Ishikawa (cell line): Measurements from ENCODE around the gene DNASE1L3.

Source experiments
- CEBPB ChIP-seq: IDR thresholded peaks from 2 replicates; pipeline ENCODE4 v1.6.1; 2012
- CREB1 ChIP-seq: IDR thresholded peaks from 2 replicates; pipeline ENCODE4 v1.6.1; 2012; ENCODE audit warnings: low read depth
- EGR1 ChIP-seq: IDR thresholded peaks from 2 replicates; pipeline ENCODE4 v1.6.1; 2012
- EP300 ChIP-seq: IDR thresholded peaks from 2 replicates; pipeline ENCODE4 v1.6.1; 2012; ENCODE audit warnings: borderline replicate concordance
- NFIC ChIP-seq: IDR thresholded peaks from 2 replicates; pipeline ENCODE4 v1.6.1; 2012
- RAD21 ChIP-seq: IDR thresholded peaks from 2 replicates; pipeline ENCODE4 v1.6.1; 2012; ENCODE audit warnings: low read depth
- TAF1 ChIP-seq: IDR thresholded peaks from 2 replicates; pipeline ENCODE4 v1.6.1; 2012; ENCODE audit warnings: low read depth, mild to moderate bottlenecking
- TCF12 ChIP-seq: IDR thresholded peaks from 2 replicates; pipeline ENCODE4 v1.6.1; 2012; ENCODE audit warnings: low read depth
- TEAD4 ChIP-seq: IDR thresholded peaks from 2 replicates; pipeline ENCODE4 v1.6.1; 2012
- YY1 ChIP-seq: IDR thresholded peaks from 2 replicates; pipeline ENCODE4 v1.6.1; 2012; ENCODE audit warnings: low read depth
- ZBTB7A ChIP-seq: IDR thresholded peaks from 2 replicates; pipeline ENCODE4 v1.6.1; 2012; ENCODE audit warnings: low read depth
- TF ChIP-seq, protein P1 (sequence below): IDR thresholded peaks from 2 replicates; pipeline ENCODE4 v1.6.1; 2012
- TF ChIP-seq, protein P2 (sequence below): IDR thresholded peaks from 2 replicates; pipeline ENCODE4 v1.6.1; 2012; ENCODE audit warnings: low read depth, mild to moderate bottlenecking
- TF ChIP-seq, protein P3 (sequence below): IDR thresholded peaks from 2 replicates; pipeline ENCODE4 v1.6.1; 2012

DNASE1L3 gene

DNA sequence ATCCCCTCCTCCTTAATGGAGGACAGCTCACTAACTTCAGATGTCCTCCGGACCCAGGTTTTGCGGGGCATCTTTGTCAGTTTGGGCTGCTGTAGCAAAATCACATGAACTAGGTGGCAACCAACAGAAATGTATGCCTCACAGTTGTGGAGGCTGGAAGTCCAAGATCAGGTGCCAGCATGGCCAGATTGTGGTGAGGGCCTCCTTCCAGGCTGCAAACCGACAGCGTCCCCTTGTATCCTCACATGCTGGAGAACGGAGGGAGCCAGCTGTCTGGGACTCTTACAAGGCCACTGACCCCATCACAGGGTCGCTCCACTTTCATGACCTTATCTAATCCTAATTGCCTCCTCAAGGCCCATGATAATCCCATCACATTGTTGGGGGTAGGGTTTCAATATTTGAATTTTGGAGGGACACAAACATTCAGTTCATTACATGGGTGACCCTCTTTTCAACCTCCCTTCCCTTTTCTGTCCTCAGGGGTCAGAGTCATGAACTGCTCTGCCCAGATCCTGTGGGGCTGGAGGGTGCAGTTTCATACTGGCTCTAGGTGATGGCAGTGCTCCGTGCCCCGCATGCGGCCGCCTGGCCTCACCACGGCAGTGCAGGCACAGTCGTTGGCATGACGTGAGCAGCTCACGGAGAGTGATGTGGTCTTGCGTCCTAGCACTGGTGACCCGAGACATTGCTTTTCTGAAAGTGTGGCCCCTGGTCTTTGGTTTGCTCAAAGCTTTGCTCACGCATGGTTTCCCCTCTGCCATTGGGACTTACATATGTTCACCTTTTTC lies 58.4 kb downstream of the DNASE1L3 start:
- TF ChIP-seq YY1 (no peak), EP300 (no peak), CREB1 (no peak), TEAD4 (no peak)

- TF ChIP-seq TAF1 (no peak), YY1 (no peak), EP300 (no peak), EGR1 (no peak)
- TF ChIP-seq, protein P1, sequence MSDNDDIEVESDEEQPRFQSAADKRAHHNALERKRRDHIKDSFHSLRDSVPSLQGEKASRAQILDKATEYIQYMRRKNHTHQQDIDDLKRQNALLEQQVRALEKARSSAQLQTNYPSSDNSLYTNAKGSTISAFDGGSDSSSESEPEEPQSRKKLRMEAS: no peak
- TF ChIP-seq, protein P2, sequence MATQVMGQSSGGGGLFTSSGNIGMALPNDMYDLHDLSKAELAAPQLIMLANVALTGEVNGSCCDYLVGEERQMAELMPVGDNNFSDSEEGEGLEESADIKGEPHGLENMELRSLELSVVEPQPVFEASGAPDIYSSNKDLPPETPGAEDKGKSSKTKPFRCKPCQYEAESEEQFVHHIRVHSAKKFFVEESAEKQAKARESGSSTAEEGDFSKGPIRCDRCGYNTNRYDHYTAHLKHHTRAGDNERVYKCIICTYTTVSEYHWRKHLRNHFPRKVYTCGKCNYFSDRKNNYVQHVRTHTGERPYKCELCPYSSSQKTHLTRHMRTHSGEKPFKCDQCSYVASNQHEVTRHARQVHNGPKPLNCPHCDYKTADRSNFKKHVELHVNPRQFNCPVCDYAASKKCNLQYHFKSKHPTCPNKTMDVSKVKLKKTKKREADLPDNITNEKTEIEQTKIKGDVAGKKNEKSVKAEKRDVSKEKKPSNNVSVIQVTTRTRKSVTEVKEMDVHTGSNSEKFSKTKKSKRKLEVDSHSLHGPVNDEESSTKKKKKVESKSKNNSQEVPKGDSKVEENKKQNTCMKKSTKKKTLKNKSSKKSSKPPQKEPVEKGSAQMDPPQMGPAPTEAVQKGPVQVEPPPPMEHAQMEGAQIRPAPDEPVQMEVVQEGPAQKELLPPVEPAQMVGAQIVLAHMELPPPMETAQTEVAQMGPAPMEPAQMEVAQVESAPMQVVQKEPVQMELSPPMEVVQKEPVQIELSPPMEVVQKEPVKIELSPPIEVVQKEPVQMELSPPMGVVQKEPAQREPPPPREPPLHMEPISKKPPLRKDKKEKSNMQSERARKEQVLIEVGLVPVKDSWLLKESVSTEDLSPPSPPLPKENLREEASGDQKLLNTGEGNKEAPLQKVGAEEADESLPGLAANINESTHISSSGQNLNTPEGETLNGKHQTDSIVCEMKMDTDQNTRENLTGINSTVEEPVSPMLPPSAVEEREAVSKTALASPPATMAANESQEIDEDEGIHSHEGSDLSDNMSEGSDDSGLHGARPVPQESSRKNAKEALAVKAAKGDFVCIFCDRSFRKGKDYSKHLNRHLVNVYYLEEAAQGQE: no peak
These were observed 59.1 kb downstream of the DNASE1L3 start for GRCh38 chr3:58151637-58152036.

GRCh38 chr3:58150810-58151199 lies 60.0 kb downstream of the DNASE1L3 start:
- TF ChIP-seq CEBPB (no peak), EGR1 (no peak), ZBTB7A (no peak), YY1 (no peak), TCF12 (no peak), RAD21 (no peak), TEAD4 (no peak), EP300 (no peak)
- TF ChIP-seq, protein P1: no peak
- TF ChIP-seq, protein P2: no peak

- TF ChIP-seq TCF12: no peak
- TF ChIP-seq, protein P3, sequence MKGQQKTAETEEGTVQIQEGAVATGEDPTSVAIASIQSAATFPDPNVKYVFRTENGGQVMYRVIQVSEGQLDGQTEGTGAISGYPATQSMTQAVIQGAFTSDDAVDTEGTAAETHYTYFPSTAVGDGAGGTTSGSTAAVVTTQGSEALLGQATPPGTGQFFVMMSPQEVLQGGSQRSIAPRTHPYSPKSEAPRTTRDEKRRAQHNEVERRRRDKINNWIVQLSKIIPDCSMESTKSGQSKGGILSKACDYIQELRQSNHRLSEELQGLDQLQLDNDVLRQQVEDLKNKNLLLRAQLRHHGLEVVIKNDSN: no peak
- no peak for TF ChIP-seq NFIC
- TF ChIP-seq ZBTB7A: no peak
- no peak for TF ChIP-seq TAF1
- no peak for TF ChIP-seq EGR1
- TF ChIP-seq, protein P1: no peak
- no peak for TF ChIP-seq TEAD4
- TF ChIP-seq, protein P2: no peak
- TF ChIP-seq YY1: no peak
- no peak for TF ChIP-seq CREB1
- no peak for TF ChIP-seq CEBPB
- TF ChIP-seq RAD21: no peak
- TF ChIP-seq EP300: no peak
These were observed 60.5 kb downstream of the DNASE1L3 start for GRCh38 chr3:58150130-58150809.

DNA sequence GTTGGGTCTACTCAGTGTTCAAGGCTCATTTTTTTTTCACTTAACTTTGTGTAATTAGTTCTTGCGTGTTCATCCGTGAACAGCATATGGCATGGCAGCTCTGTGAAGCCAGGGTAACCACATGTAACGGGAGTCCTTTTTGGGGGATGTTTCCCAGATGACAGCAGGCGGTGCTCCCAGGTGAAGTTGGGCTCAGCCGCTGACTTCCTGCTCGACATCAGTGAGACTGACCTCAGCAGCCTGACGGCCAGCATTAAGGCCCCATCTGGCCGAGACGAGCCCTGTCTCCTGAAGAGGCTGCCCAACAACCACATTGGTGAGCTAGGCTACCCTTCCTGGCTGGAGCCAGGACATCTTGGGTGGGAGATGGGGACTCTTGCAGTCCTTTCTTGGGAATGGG lies 62.7 kb downstream of the DNASE1L3 start:
- TF ChIP-seq RAD21: no peak
- no peak for TF ChIP-seq NFIC
- TF ChIP-seq, protein P1: no peak
- no peak for TF ChIP-seq TCF12
